Peyer's patch (tissue), 4 donors: ENCODE data around the gene STAT6. TPM values are rescaled to one million over a fixed set of nuclear protein-coding genes. Genes with fewer than 3 reads are reported as not detected.
A peak's percentile ranks its signal among the peaks of the same experiment; 100 is the strongest.

ENCODE experiments used
- DNase-seq, 3 donors: peaks; one replicate each; pipeline ENCODE4 v3.0.0-alpha.2; 2017 to 2019
- H3K27ac ChIP-seq, 4 donors: fragments of 200-600 bp; sonication (generic); one replicate each; pipeline ENCODE4 v1.5.1; 2016 to 2019
- H3K27me3 ChIP-seq, 2 donors: fragments of 200-600 bp; sonication (generic); one replicate each; pipeline ENCODE4 v1.5.1; 2019
- H3K36me3 ChIP-seq, 3 donors: fragments of 200-600 bp; sonication (generic); one replicate each; pipeline ENCODE4 v1.5.1; 2016 to 2019
- H3K4me1 ChIP-seq, 4 donors: fragments of 200-600 bp; sonication (generic); one replicate each; pipeline ENCODE4 v1.5.1; 2016 to 2019
- H3K4me3 ChIP-seq, 4 donors: fragments of 200-600 bp; sonication (generic); 1 replicate in 3 of 4; 2 replicates in 1 of 4; pipeline ENCODE4 v1.5.1; 2016 to 2019; ENCODE audit warnings: mild to moderate bottlenecking in 1 of 4
- H3K9me3 ChIP-seq, 4 donors: fragments of 200-600 bp; sonication (generic); one replicate each; pipeline ENCODE4 v1.5.1; 2016 to 2019; ENCODE audit warnings: mild to moderate bottlenecking in 1 of 4
- CTCF ChIP-seq, 6 experiments: fragments of 450-650 bp in 4 of 6; fragments of 200-600 bp in 2 of 6; sonication (generic) in 1 of 6; IDR thresholded peaks; one replicate each; pipeline ENCODE4 v1.5.1; 2017 to 2019; ENCODE audit warnings: antibody characterized with exemption in 6 of 6, mild to moderate bottlenecking in 3 of 6, moderate library complexity in 1 of 6
- POLR2A ChIP-seq, 2 donors: fragments of 450-650 bp; IDR thresholded peaks; one replicate each; pipeline ENCODE4 v1.5.1; 2017; ENCODE audit warnings: antibody characterized with exemption in 2 of 2, mild to moderate bottlenecking in 2 of 2, moderate library complexity in 2 of 2
- total RNA-seq, 4 donors: library from RNA; depleted of rRNA; stranded (reverse); fragments of >200 nt; gene quantifications; one replicate each; pipeline ENCODE4 v1.1.0, GENCODE V29; 2016

Gene STAT6
- total RNA-seq, 4 donors from 2014 or later = 278 to 416 (median 382) TPM

- Histone ChIP-seq H3K36me3 (peaks cover 0 to 34% (median 0%) of the 10 kb centered on the region in 3 donors), H3K4me1 (peaks cover 0 to 82% (median 18%) of the 10 kb centered on the region in 4 donors), H3K4me3 (peak overlapping the region in 1 of 4 donors; percentile 27), H3K27ac (peak overlapping the region; percentile 48 to 88 (median 73)), H3K27me3 (no peaks in the 10 kb centered on the region), H3K9me3 (no peaks in the 10 kb centered on the region)
- peak in 2 of 3 donors; percentile 66 to 82 for DNase-seq
- TF ChIP-seq CTCF (IDR thresholded peaks at IDR 0.05) (no peak), POLR2A (IDR thresholded peaks at IDR 0.05) (no peak)
Observed at GRCh38 chr12:57148469-57149244, 37.5 kb upstream of the STAT6 start.

GRCh38 chr12:57146961-57147944 lies 36.1 kb upstream of the STAT6 start, which contains the start of gene LRP1-AS:
Gene LRP1-AS (minus strand): TSS chr12:57147619.
- Histone ChIP-seq H3K4me3 (peak within 1 kb of the TSS in 1 of 4 donors; percentile 11), H3K9me3 (no peaks in the 10 kb centered on the region), H3K36me3 (peaks cover 0 to 44% (median 0%) of the 10 kb centered on the region in 3 donors), H3K27me3 (no peaks in the 10 kb centered on the region), H3K27ac (peak within 1 kb of the TSS; percentile 48 to 88 (median 64)), H3K4me1 (peaks cover 0 to 72% (median 18%) of the 10 kb centered on the region in 4 donors)
- TF ChIP-seq CTCF (IDR thresholded peaks at IDR 0.05) (no peak), POLR2A (IDR thresholded peaks at IDR 0.05) (no peak)
- DNase-seq = peak in 2 of 3 donors; percentile 69 to 76

- Histone ChIP-seq H3K27ac (peak overlapping the region in 3 of 4 donors; percentile 8 to 87 (median 80)), H3K27me3 (no peaks in the 10 kb centered on the region), H3K4me3 (no peak overlapping the region), H3K4me1 (peaks cover 0 to 61% (median 16%) of the 10 kb centered on the region in 4 donors), H3K36me3 (peaks cover 0 to 54% (median 0%) of the 10 kb centered on the region in 3 donors), H3K9me3 (no peaks in the 10 kb centered on the region)
- TF ChIP-seq CTCF (IDR thresholded peaks at IDR 0.05) (no peak), POLR2A (IDR thresholded peaks at IDR 0.05) (no peak)
- no peak for DNase-seq
Observed at GRCh38 chr12:57146092-57146491, 34.9 kb upstream of the STAT6 start.

GRCh38 chr12:57145460-57146059 lies 34.4 kb upstream of the STAT6 start:
- H3K36me3 ChIP-seq = peaks cover 0 to 59% (median 0%) of the 10 kb centered on the region in 3 donors
- H3K4me3 ChIP-seq = no peak overlapping the region
- no peaks in the 10 kb centered on the region for H3K9me3 ChIP-seq
- peaks cover 0 to 56% (median 16%) of the 10 kb centered on the region in 4 donors for H3K4me1 ChIP-seq
- TF ChIP-seq POLR2A (IDR thresholded peaks at IDR 0.05) = no peak
- no peak for TF ChIP-seq CTCF (IDR thresholded peaks at IDR 0.05)
- H3K27me3 ChIP-seq = no peaks in the 10 kb centered on the region
- DNase-seq = no peak
- H3K27ac ChIP-seq = peak overlapping the region in 3 of 4 donors; percentile 8 to 87 (median 80)

GRCh38 chr12:57143454-57143853 lies 32.3 kb upstream of the STAT6 start:
- Histone ChIP-seq H3K4me1 (peaks cover 0 to 53% (median 13%) of the 10 kb centered on the region in 4 donors), H3K27me3 (no peaks in the 10 kb centered on the region), H3K27ac (no peak overlapping the region), H3K9me3 (no peaks in the 10 kb centered on the region), H3K36me3 (peaks cover 0 to 76% (median 0%) of the 10 kb centered on the region in 3 donors), H3K4me3 (no peak overlapping the region)
- no peak for DNase-seq
- TF ChIP-seq CTCF (IDR thresholded peaks at IDR 0.05) (no peak), POLR2A (IDR thresholded peaks at IDR 0.05) (no peak)
